Hepatocyte (in vitro differentiated cells): ENCODE measurements around the gene PCDHGC3. TPM values are rescaled to one million over a fixed set of nuclear protein-coding genes. Genes with fewer than 3 reads are reported as not detected.

ENCODE experiments used
- DNase-seq: peaks from one replicate; pipeline ENCODE4 v3.0.0-alpha.2; 2016; ENCODE audit warnings: low spot score
- H2AFZ ChIP-seq: fragments of 200-600 bp; sonication (generic); 2 replicates; pipeline ENCODE4 v1.6.0; 2016; ENCODE audit warnings: antibody characterized with exemption, mild to moderate bottlenecking
- H3K27ac ChIP-seq: fragments of 200-600 bp; sonication (generic); 2 replicates; pipeline ENCODE4 v1.5.1; 2016; ENCODE audit warnings: mild to moderate bottlenecking
- H3K27me3 ChIP-seq: fragments of 200-600 bp; sonication (generic); 2 replicates; pipeline ENCODE4 v1.6.1; 2016
- H3K36me3 ChIP-seq: fragments of 200-600 bp; sonication (generic); replicated peaks from 2 replicates; pipeline ENCODE4 v1.5.1; 2016; ENCODE audit warnings: low read depth; ENCODE audit not compliant: insufficient read depth
- H3K4me1 ChIP-seq: fragments of 200-600 bp; sonication (generic); 2 replicates; pipeline ENCODE4 v1.5.1; 2016; ENCODE audit warnings: mild to moderate bottlenecking, moderate library complexity; ENCODE audit not compliant: insufficient read depth
- H3K4me2 ChIP-seq: fragments of 200-600 bp; sonication (generic); 2 replicates; pipeline ENCODE4 v1.6.0; 2016
- H3K4me3 ChIP-seq: fragments of 200-600 bp; sonication (generic); 2 replicates; pipeline ENCODE4 v1.5.1; 2016; ENCODE audit warnings: mild to moderate bottlenecking
- H3K79me2 ChIP-seq: fragments of 200-600 bp; sonication (generic); 2 replicates; pipeline ENCODE4 v1.6.0; 2017; ENCODE audit warnings: mild to moderate bottlenecking
- H3K9me2 ChIP-seq: fragments of 200-600 bp; sonication (generic); replicated peaks from 2 replicates; pipeline ENCODE4 v1.6.0; 2017; ENCODE audit warnings: mild to moderate bottlenecking; ENCODE audit not compliant: insufficient read depth
- H3K9me3 ChIP-seq: fragments of 200-600 bp; sonication (generic); 2 replicates; pipeline ENCODE4 v1.5.1; 2016; ENCODE audit warnings: low read depth, mild to moderate bottlenecking
- H4K20me1 ChIP-seq: fragments of 200-600 bp; sonication (generic); 2 replicates; pipeline ENCODE4 v1.6.0; 2016; ENCODE audit warnings: mild to moderate bottlenecking; ENCODE audit not compliant: insufficient read depth, poor library complexity, severe bottlenecking
- CTCF ChIP-seq: fragments of 200-600 bp; sonication (generic); IDR thresholded peaks from 2 replicates; pipeline ENCODE4 v1.5.1; 2016; ENCODE audit warnings: antibody characterized with exemption, mild to moderate bottlenecking; ENCODE audit not compliant: poor library complexity
- EZH2 ChIP-seq: fragments of 200-600 bp; sonication (generic); IDR thresholded peaks from 2 replicates; pipeline ENCODE4 v1.6.1; 2016; ENCODE audit warnings: antibody characterized with exemption, mild to moderate bottlenecking, borderline replicate concordance
- EZH2phosphoT487 ChIP-seq: fragments of 200-600 bp; sonication (generic); IDR thresholded peaks from one replicate; pipeline ENCODE4 v1.6.1; 2018; ENCODE audit warnings: antibody characterized with exemption, mild to moderate bottlenecking, low read depth, moderate library complexity; ENCODE audit not compliant: unreplicated experiment, severe bottlenecking
- WGBS: methylation state at CpG from one replicate; pipeline ENCODE4 v1.1.6; 2016; ENCODE audit warnings: low lambda C conversion rate; ENCODE audit errors: missing lambda C conversion rate; 5-methylcytosine and 5-hydroxymethylcytosine counted together
- polyA plus RNA-seq: library from polyadenylated mRNA; unstranded; fragments of >200 nt; fragmentation: Nextera tagmentation; extraction: Ambion mirVana; gene quantifications from 2 replicates; pipeline ENCODE4 v1.2.1, GENCODE V29; 2016
- total RNA-seq: library from RNA; depleted of rRNA; stranded (reverse); fragments of >200 nt; gene quantifications from 2 replicates; pipeline ENCODE4 v1.2.3, GENCODE V29; 2014

Gene PCDHGC3
- total and polyA plus RNA-seq, 2 experiments from 2014 or later: 18.9 to 40.8 TPM

GRCh38 chr5:141515946-141516671, 40.3 kb downstream of the PCDHGC3 start:
- 90% methylated on average over 4 of the region's 4 CpGs for WGBS
- Histone ChIP-seq H3K9me2 (no peaks in the 10 kb centered on the region), H3K4me2 (no peak overlapping the region), H3K79me2 (peaks cover 2% of the 10 kb centered on the region), H2AFZ (no peak overlapping the region), H3K27ac (peak overlapping the region; percentile 97), H3K4me1 (peaks cover 25% of the 10 kb centered on the region), H3K36me3 (no peaks in the 10 kb centered on the region), H3K9me3 (no peaks in the 10 kb centered on the region), H4K20me1 (no peaks in the 10 kb centered on the region), H3K4me3 (no peak overlapping the region), H3K27me3 (no peaks in the 10 kb centered on the region)
- TF ChIP-seq EZH2 (no peak), EZH2phosphoT487 (no peak), CTCF (no peak)
- DNase-seq: no peak

- Histone ChIP-seq H3K4me3 (no peak overlapping the region), H3K79me2 (peaks cover 2% of the 10 kb centered on the region), H3K27me3 (no peaks in the 10 kb centered on the region), H3K36me3 (no peaks in the 10 kb centered on the region), H4K20me1 (no peaks in the 10 kb centered on the region), H2AFZ (no peak overlapping the region), H3K4me1 (peaks cover 28% of the 10 kb centered on the region), H3K9me2 (no peaks in the 10 kb centered on the region), H3K4me2 (no peak overlapping the region), H3K9me3 (no peaks in the 10 kb centered on the region), H3K27ac (peak overlapping the region; percentile 97)
- DNase-seq: no peak
- no peak for TF ChIP-seq EZH2phosphoT487
- no peak for TF ChIP-seq CTCF
- TF ChIP-seq EZH2: no peak
- WGBS: 93% methylated on average over 8 of the region's 8 CpGs
Observed at GRCh38 chr5:141516672-141517025, 40.9 kb downstream of the PCDHGC3 start.

- Histone ChIP-seq H3K27ac (peak overlapping the region; percentile 48), H2AFZ (no peak overlapping the region), H3K36me3 (no peaks in the 10 kb centered on the region), H3K4me1 (peaks cover 35% of the 10 kb centered on the region), H3K79me2 (no peaks in the 10 kb centered on the region), H3K9me3 (no peaks in the 10 kb centered on the region), H3K4me3 (no peak overlapping the region), H3K9me2 (no peaks in the 10 kb centered on the region), H3K4me2 (no peak overlapping the region), H4K20me1 (no peaks in the 10 kb centered on the region), H3K27me3 (no peaks in the 10 kb centered on the region)
- TF ChIP-seq EZH2phosphoT487 (no peak), EZH2 (no peak), CTCF (no peak)
- WGBS: 87% methylated on average over 8 of the region's 8 CpGs
- no peak for DNase-seq
Observed at GRCh38 chr5:141517312-141517711, 41.5 kb downstream of the PCDHGC3 start.
